Small intestine (tissue), 7 donors: ENCODE results near the gene SLC8A1. TPM values are rescaled to one million over a fixed set of nuclear protein-coding genes. Genes with fewer than 3 reads are reported as not detected.

Experiments
- DNase-seq, 2 donors: peaks; one replicate each; pipeline versions ENCODE4 v3.0.0 to v3.0.0-alpha.2; 2013
- FAIRE-seq: peaks from 2 replicates; lab custom pipeline; 2012; peaks lifted over from hg19 to GRCh38; lab: Jason Lieb, UNC
- H3K27ac ChIP-seq, 3 donors: one replicate each; pipeline ENCODE4 v1.5.1; 2013; ENCODE audit warnings: low read length in 2 of 3, mild to moderate bottlenecking in 2 of 3, control low read depth in 1 of 3, inconsistent platforms in 1 of 3, low read depth in 1 of 3, moderate library complexity in 1 of 3
- H3K27me3 ChIP-seq, 3 donors: one replicate each; pipeline ENCODE4 v1.6.1; 2013; ENCODE audit warnings: low read length in 3 of 3, inconsistent platforms in 1 of 3; ENCODE audit not compliant: control insufficient read depth in 3 of 3, insufficient read depth in 3 of 3
- H3K36me3 ChIP-seq, 3 donors: one replicate each; pipeline ENCODE4 v1.6.1; 2013; ENCODE audit warnings: low read length in 3 of 3, inconsistent platforms in 1 of 3, low read depth in 1 of 3, mild to moderate bottlenecking in 1 of 3, moderate library complexity in 1 of 3; ENCODE audit not compliant: control insufficient read depth in 3 of 3, insufficient read depth in 2 of 3
- H3K4me1 ChIP-seq, 3 donors: one replicate each; pipeline ENCODE4 v1.6.1; 2013; ENCODE audit warnings: low read length in 2 of 3, inconsistent platforms in 1 of 3, low read depth in 1 of 3, mild to moderate bottlenecking in 1 of 3, moderate library complexity in 1 of 3; ENCODE audit not compliant: control insufficient read depth in 3 of 3, insufficient read depth in 2 of 3
- H3K4me3 ChIP-seq, 3 donors: one replicate each; pipeline ENCODE4 v1.5.1; 2013; ENCODE audit warnings: low read length in 3 of 3, control low read depth in 1 of 3, inconsistent platforms in 1 of 3, low read depth in 1 of 3, mild to moderate bottlenecking in 1 of 3, moderate library complexity in 1 of 3
- H3K9me3 ChIP-seq, 2 donors: one replicate each; pipeline ENCODE4 v1.6.1; 2013; ENCODE audit warnings: low read depth in 1 of 2, low read length in 1 of 2; ENCODE audit not compliant: control insufficient read depth in 2 of 2, insufficient read depth in 1 of 2
- WGBS, 3 donors: extraction: QIAGEN DNeasy Blood & Tissue Kit; methylation state at CpG; one replicate each; pipeline ENCODE4 v1.1.7; 2013; 5-methylcytosine and 5-hydroxymethylcytosine counted together
- polyA plus RNA-seq, 4 donors: library from polyadenylated mRNA; stranded (reverse) in 3 of 4; unstranded in 1 of 4; fragments of 200-250 nt in 3 of 4; fragments of 120-200 nt in 1 of 4; gene quantifications; one replicate each; pipeline versions ENCODE4 v1.2.1 to v1.2.3, GENCODE V29; 2013
- donor health status: healthy with polysubstance abuse.
- donor health status: control.
- donor health status: control.
- donor health status: Bipolar disorder and iron deficiency.
- donor health status: healthy.

SLC8A1 gene
- polyA plus RNA-seq, 4 donors: 0.22 to 5.6 (median 1.9) TPM

DNA sequence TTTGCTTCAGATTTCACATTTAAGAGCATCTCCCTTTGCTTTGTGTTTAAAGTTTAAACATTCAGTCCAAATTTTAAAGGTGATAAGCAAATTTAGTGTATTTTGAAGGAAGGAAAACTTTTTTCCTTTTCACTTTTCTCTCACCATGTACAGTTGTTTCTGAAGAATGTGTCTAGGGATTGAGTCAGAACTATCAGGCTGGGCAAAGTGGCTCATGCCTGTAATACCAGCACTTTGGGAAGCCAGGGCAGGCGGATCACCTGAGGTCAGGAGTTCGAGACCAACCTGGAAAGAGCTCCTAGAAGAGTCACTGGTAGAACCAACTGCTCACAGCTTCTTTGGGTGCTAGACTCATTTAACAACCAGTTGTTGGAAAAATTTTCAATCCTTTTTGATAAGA, 345.8 kb downstream of the SLC8A1 start:
- FAIRE-seq: no peak
- H3K27ac ChIP-seq: no peak overlapping the region
- H3K4me3 ChIP-seq: no peak overlapping the region
- H3K4me1 ChIP-seq: no peaks in the 10 kb centered on the region
- no peaks in the 10 kb centered on the region for H3K27me3 ChIP-seq
- H3K36me3 ChIP-seq: no peaks in the 10 kb centered on the region
- H3K9me3 ChIP-seq: no peaks in the 10 kb centered on the region
- DNase-seq: no peak
- 75 to 88% (median 80%) methylated on average over 2 of the region's 2 CpGs for WGBS, 3 donors

DNA sequence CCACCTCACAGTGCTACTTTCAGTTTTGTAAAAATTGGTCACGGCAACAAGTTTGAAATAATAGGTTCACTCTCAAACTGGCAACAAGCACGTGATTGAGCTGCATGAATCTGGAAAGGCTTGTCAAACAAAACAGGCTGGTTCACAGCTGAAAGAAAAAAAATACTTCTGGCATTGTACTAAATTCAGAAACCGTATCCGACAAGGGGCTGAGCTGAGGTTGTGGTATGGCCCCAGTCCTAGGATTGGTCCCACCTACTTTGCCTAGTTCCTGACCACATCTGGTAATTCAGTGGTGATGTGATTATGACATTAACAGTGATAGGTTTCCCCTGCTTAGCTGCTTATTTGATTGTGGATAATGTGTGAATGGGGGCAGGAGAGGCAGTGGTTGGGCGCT, 346.3 kb downstream of the SLC8A1 start:
- no peak for FAIRE-seq
- no peaks in the 10 kb centered on the region for H3K27me3 ChIP-seq
- whole genome bisulfite sequencing, 3 donors: 79 to 87% (median 81%) methylated on average over 5 of the region's 5 CpGs
- no peaks in the 10 kb centered on the region for H3K4me1 ChIP-seq
- H3K4me3 ChIP-seq: no peak overlapping the region
- H3K36me3 ChIP-seq: no peaks in the 10 kb centered on the region
- H3K27ac ChIP-seq: no peak overlapping the region
- no peak for DNase-seq
- H3K9me3 ChIP-seq: no peaks in the 10 kb centered on the region

DNA sequence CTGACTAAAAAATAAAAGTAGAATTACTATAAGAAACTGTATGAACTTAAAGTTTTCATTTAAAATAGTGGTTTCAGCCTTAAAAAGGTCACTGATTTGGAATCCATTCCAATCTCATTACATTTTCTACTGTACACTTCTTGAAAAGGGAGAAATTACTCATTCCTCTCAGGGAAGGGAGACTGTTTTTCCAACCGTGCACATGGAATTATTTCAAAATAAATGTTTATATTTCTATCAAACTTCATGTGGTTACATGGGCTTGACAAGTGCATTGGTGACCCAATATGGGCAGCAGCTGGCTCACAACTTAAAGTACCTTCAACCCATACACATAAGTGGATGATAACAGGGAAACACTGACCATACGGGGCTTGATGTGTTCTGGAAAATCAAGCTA, 348.3 kb downstream of the SLC8A1 start:
- DNase-seq (no peak), FAIRE-seq (no peak)
- Histone ChIP-seq H3K4me3 (no peak overlapping the region), H3K27me3 (no peaks in the 10 kb centered on the region), H3K9me3 (no peaks in the 10 kb centered on the region), H3K4me1 (no peaks in the 10 kb centered on the region), H3K27ac (no peak overlapping the region), H3K36me3 (no peaks in the 10 kb centered on the region)
- 70 to 85% (median 82%) methylated on average over 2 of the region's 2 CpGs for WGBS, 3 donors

- Histone ChIP-seq H3K4me3 (no peak overlapping the region), H3K9me3 (no peaks in the 10 kb centered on the region), H3K27me3 (no peaks in the 10 kb centered on the region), H3K36me3 (no peaks in the 10 kb centered on the region), H3K27ac (no peak overlapping the region), H3K4me1 (no peaks in the 10 kb centered on the region)
- no peak for FAIRE-seq
- 70 to 84% (median 83%) methylated on average over 3 of the region's 3 CpGs for WGBS, 3 donors
- DNase-seq: no peak
These were observed 348.7 kb downstream of the SLC8A1 start for GRCh38 chr2:40103163-40103562.

- 80 to 87% (median 85%) methylated on average over 6 of the region's 6 CpGs for WGBS, 3 donors
- H3K4me1 ChIP-seq: no peaks in the 10 kb centered on the region
- no peak for FAIRE-seq
These were observed 349.4 kb downstream of the SLC8A1 start for GRCh38 chr2:40102447-40102846.

DNA sequence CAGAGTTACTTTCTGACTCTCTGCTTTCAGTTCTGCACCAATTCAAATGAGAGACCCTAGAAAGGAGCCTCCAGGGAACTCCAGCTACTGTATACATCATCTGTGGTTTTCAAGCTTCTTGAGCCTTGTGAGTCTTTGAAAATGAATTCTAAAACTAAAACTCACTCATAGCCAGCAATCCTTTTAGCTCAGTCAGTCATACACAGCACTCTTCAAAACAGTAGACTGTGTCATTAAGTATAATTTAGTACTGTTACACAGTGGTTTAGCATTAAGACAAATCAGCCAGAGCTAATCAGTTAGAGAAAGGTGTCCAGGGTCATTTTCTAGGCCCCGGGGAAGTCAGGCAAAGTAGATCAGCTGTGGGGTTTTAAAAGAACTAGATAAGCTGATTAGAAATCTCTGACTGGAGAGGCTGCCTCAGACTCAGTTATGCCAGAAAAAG, 350.7 kb downstream of the SLC8A1 start:
- DNase-seq (no peak), FAIRE-seq (no peak)
- no peaks in the 10 kb centered on the region for H3K27me3 ChIP-seq
- WGBS, 3 donors: 3 to 24% (median 13%) methylated on average over 1 of the region's 1 CpG
- H3K9me3 ChIP-seq: no peaks in the 10 kb centered on the region
- H3K36me3 ChIP-seq: no peaks in the 10 kb centered on the region
- H3K4me1 ChIP-seq: no peaks in the 10 kb centered on the region
- H3K27ac ChIP-seq: no peak overlapping the region
- H3K4me3 ChIP-seq: no peak overlapping the region

More at GRCh38 chr2:40102447-40102846, 349.4 kb downstream of the SLC8A1 start:
- H3K27me3 ChIP-seq: no peaks in the 10 kb centered on the region
- no peak for DNase-seq
- H3K4me3 ChIP-seq: no peak overlapping the region
- no peak overlapping the region for H3K27ac ChIP-seq
- H3K36me3 ChIP-seq: no peaks in the 10 kb centered on the region
- H3K9me3 ChIP-seq: no peaks in the 10 kb centered on the region

DNA sequence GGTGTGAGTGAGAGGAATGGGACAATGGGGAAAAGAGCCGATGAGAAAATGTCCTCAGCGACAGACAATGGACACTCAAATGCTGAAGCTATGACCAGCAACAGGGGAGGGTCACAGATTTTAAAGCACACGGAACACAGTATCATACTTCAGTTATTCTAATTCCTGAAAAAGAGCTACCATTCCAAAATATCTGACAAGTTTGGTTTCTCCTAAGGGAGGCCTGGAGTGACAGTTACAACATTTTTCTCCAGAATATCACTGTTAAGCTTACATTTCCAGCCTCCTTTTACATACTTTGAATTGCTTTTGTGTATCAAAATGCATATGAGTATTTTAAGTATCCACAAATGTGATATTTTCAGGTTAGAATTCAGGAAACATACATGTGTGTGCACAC, 351.2 kb downstream of the SLC8A1 start:
- no peaks in the 10 kb centered on the region for H3K36me3 ChIP-seq
- H3K27ac ChIP-seq: no peak overlapping the region
- no peak overlapping the region for H3K4me3 ChIP-seq
- no peak for FAIRE-seq
- no peak for DNase-seq
- WGBS, 3 donors: 89 to 93% (median 90%) methylated on average over 3 of the region's 3 CpGs
- H3K9me3 ChIP-seq: no peaks in the 10 kb centered on the region
- H3K27me3 ChIP-seq: no peaks in the 10 kb centered on the region
- H3K4me1 ChIP-seq: no peaks in the 10 kb centered on the region

- FAIRE-seq: no peak
- 87 to 90% (median 88%) methylated on average over 9 of the region's 9 CpGs for WGBS, 3 donors
These were observed 353.0 kb downstream of the SLC8A1 start for GRCh38 chr2:40098786-40099470.

More at GRCh38 chr2:40098786-40099470, 353.0 kb downstream of the SLC8A1 start:
- H3K4me1 ChIP-seq: no peaks in the 10 kb centered on the region
- no peaks in the 10 kb centered on the region for H3K36me3 ChIP-seq
- DNase-seq: no peak
- H3K27ac ChIP-seq: no peak overlapping the region
- no peak overlapping the region for H3K4me3 ChIP-seq
- no peaks in the 10 kb centered on the region for H3K9me3 ChIP-seq
- no peaks in the 10 kb centered on the region for H3K27me3 ChIP-seq
